Stimulated activated CD8-positive, alpha-beta memory T cell treated with anti-CD3 and anti-CD28 coated beads, Interleukin-7, amount 100 ng/mL, for 48 hours (primary cell): ENCODE measurements around the gene GPR135.
"Not testable (repeated sequence)": the region's sequence is repeated elsewhere in the genome, so short reads cannot be mapped to it uniquely, and the experiment has no call there.

Source experiments
- DNase-seq, 2 donors: peaks; one replicate each; pipeline ENCODE4 v3.0.0-alpha.2; 2020; ENCODE audit warnings: low read depth in 1 of 2; ENCODE audit errors: extremely low read depth in 1 of 2

The GPR135 gene

DNA sequence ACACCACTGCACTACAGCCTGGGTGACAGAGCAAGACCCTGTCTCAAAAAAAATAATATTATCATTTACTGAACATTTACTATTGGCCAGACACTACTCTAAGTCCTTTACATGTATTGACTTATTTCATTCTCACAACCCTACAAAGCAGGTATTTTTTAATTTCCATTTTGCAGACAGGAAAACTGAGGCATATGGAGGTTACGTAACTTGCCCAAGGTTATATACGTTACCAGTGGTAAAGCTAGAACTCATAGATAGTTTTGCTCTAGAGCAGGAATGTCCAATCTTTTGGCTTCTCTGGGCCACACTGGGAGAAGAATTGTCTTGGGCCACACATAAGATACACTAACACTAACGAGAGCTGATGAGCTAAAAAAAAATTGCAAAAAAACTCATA is 13.4 kb upstream of the GPR135 start:
- no peak for DNase-seq

- no peak for DNase-seq
Measured at GRCh38 chr14:59475709-59476108, 10.5 kb upstream of the GPR135 start.

- DNase-seq = no peak
Measured at GRCh38 chr14:59474172-59474571, 9.0 kb upstream of the GPR135 start.

DNA sequence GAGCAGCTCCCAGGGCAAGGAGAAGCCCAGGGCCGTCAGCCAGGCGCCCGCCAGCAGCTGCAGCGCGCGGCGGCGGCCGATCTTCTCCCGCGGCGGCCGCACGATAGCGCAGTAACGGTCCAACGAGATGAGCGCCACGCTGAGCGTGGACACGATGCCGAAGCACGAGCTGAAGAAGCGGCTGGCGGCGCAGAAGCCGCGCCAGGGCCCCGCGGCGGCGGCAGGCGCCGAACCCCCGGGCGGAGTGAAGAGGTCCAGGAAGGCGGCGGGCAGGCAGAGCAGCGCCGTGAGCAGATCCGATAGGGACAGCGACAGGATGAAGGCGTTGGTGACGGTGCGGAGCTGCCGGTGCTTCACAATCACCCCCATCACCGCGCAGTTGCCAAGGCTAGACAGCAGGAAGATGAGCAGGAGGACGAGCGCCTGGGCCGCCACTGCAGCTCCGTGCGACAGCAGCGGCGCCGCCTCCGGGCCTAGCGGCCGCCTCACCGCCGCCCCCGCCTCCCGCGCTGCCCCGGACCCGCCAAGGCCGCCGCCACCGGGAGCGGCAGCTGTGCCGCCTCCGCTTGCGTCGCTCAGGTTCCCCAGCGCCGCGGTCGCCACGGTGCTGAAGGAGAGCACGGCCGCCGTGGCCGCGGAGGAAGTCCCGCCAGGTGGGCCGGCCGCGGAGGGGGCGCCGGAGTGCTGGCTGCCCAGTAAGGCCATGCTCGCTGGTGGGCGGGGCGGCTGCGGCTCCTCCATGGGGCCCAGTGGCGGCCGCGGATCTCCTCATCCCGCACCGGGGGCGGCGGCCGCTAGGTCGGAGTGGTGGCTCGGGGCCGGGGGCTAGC is 479 bp downstream of the GPR135 start:
- peak; percentile 24 to 27 for DNase-seq

GRCh38 chr14:59463787-59464485 is 1.2 kb downstream of the GPR135 start:
- peak in 1 of 2 donors; percentile 22 for DNase-seq

- no peak for DNase-seq
Measured at GRCh38 chr14:59461891-59462290, 3.3 kb downstream of the GPR135 start.

GRCh38 chr14:59460378-59460777 is 4.8 kb downstream of the GPR135 start:
- no peak for DNase-seq

- DNase-seq = no peak
Measured at GRCh38 chr14:59458486-59458885, 6.7 kb downstream of the GPR135 start.

GRCh38 chr14:59455411-59455810 is 9.8 kb downstream of the GPR135 start:
- DNase-seq = no peak

- DNase-seq = no peak
Measured at GRCh38 chr14:59454139-59454538, 11.0 kb downstream of the GPR135 start.

DNA sequence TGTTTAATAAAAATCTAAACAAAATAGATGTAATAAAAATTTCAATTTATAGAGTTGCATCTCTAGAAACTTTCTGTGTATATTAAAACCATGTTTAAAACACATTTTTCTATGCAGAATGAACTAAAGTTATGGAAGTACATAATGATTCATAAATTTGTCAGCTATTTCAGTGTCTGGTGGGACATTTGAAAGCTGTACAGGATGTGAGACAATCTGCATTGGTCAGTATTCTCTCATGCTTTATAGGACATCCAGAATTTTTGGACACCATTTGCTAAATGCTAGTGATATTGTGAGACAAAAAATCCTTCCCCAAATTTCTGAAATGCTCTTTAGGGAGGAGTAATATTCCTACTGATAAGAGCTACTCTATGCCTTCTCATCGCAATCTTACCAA is 13.3 kb downstream of the GPR135 start:
- DNase-seq = no peak

GRCh38 chr14:59450716-59451115 is 14.5 kb downstream of the GPR135 start:
- DNase-seq = no peak

DNA sequence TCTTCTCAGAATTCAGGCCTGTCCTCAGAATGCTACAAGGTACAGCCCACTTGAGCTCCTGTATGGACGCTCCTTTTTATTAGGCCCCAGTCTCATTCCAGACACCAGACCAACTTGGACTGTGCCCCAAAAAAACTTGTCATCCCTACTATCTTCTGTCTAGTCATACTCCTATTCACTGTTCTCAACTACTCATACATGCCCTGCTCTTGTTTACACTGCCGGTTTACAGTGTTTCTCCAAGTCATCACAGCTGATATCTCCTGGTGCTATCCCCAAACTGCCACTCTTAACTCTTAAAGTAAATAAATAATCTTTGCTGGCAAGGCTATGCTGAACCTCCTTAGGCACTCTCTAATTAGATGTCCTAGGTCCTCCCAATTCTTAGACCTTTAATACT is 16.5 kb downstream of the GPR135 start:
- not testable (repeated sequence) for DNase-seq

GRCh38 chr14:59439256-59439965 is 25.8 kb downstream of the GPR135 start:
- DNase-seq = no peak

DNA sequence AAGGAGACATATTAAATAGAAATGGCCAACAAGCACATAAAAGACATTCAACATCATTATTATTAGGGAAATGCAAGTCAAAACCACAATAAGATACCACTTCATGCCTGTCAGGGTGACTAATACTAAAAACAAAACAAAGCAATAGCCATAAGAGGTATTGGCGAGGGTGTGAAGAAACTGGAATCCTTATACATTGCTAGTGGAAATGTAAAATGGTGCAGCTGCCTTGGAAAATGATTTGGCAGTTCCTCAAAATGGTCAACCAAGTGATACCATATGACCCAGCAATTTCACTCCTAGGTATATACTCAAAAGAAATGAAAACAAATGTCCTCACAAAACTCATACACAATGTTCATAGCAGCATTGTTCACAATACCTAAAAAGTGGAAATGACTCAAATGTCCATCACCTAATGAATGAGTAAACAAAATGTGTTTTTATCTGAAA is 27.0 kb downstream of the GPR135 start:
- no peak for DNase-seq

DNA sequence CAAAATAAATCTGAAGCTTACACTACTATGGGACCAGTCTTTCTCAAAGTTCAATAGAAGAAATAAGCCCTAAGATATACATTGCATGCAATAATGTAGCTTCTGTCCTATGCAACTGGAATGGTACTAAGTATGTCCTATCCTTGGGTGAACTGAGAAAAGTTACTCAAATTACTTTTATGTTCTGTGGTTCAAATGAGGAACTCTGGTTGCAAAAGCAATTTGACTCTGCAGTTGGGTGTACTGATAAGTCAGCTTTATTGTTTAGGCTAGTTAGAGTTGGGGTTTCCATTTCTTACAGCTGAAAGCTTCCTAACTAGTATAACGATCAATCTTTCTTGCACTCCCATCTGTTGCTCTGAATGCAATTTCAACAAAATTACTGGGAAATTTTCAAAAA is 29.2 kb downstream of the GPR135 start:
- no peak for DNase-seq

GRCh38 chr14:59435101-59435500 is 30.1 kb downstream of the GPR135 start:
- no peak for DNase-seq

DNA sequence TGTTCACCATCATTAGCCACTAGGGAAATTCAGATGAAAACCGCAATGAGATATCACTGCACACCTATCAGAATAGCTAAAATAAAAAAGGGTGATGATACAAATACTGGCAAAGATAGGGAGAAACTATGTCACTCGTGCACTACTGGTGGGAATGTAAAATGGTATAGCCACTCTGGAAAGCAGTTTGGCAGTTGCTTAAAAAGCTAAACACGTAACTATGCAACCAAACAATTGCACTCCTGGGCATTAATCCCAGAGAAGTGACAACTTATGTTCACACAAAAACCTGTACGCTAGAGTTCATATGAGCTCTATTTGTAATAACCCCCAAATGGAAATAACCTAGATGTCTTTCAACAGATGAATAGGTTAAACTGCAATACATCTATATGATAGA is 35.4 kb downstream of the GPR135 start:
- no peak for DNase-seq

DNA sequence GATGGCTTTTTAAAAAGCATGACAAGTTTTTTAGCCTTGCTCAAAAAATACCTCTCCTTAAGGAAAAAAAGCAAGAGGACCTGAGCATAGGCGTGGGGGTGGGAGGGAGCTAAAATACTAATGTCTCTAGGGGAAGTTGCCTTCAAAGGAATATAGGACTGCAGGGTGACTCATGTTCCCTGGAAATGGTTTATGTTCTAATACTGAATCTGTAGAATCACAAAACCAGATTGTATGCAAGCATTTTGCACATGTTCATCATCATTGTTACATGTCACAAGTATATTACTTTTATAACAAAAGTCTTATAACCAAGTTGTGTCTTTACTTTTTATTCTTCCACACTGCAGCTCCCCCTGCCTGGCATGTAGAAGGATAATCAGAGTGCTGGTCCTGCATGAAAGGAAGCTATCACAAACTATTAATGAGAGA is 36.6 kb downstream of the GPR135 start:
- no peak for DNase-seq

GRCh38 chr14:59427653-59428580 is 37.3 kb downstream of the GPR135 start:
- DNase-seq = no peak
